A549 (cell line): ENCODE results near the gene SWSAP1. TPM values are rescaled to one million over a fixed set of nuclear protein-coding genes. Genes with fewer than 3 reads are reported as not detected.
A peak's percentile ranks its signal among the peaks of the same experiment; 100 is the strongest.
"Not testable (repeated sequence)": the region's sequence is repeated elsewhere in the genome, so short reads cannot be mapped to it uniquely, and the experiment has no call there.

Experiments
- ATAC-seq, 2 experiments: fragments of 200-7000 bp in 1 of 2; fragments of >200 bp in 1 of 2; cut with Nextera tagmentation in 1 of 2; cut with Tn5 transposase in 1 of 2; 3 replicates each; pipeline versions ENCODE4 v1.8.0 to v1.9.1; 2018 to 2020; ENCODE audit warnings: mild to moderate bottlenecking in 1 of 2, moderate library complexity in 1 of 2
- CTCF ChIA-PET: fragments of 300-600 bp; sonication (Branson Sonifier 250); formaldehyde crosslinking; extraction: SDS; loops from one replicate; lab custom pipeline; 2021; ENCODE audit warnings: antibody characterized with exemption, inconsistent platforms; lab: Yijun Ruan, JAX
- POLR2A ChIA-PET: fragments of 350-600 bp; formaldehyde crosslinking; extraction: SDS; loops from one replicate; lab custom pipeline; 2021; ENCODE audit warnings: antibody characterized with exemption, inconsistent platforms; lab: Yijun Ruan, JAX
- DNase-seq, 2 experiments: peaks; one replicate each; pipeline versions ENCODE4 v3.0.0 to v3.0.0-alpha.2; 2011 to 2016; ENCODE audit warnings: low read depth in 1 of 2, low spot score in 1 of 2
- FAIRE-seq: peaks from 2 replicates; lab custom pipeline; 2011; peaks lifted over from hg19 to GRCh38; lab: Jason Lieb, UNC
- H3K27ac ChIP-seq, 2 experiments: fragments of >200 bp; sonication (Bioruptor Twin); formaldehyde crosslinking; 3 replicates each; pipeline ENCODE4 v1.5.1; 2016 to 2017
- H3K4me1 ChIP-seq: fragments of >200 bp; sonication (Bioruptor Twin); formaldehyde crosslinking; 3 replicates; pipeline ENCODE4 v1.6.1; 2016
- H3K4me2 ChIP-seq: fragments of >200 bp; sonication (Bioruptor Twin); formaldehyde crosslinking; 3 replicates; pipeline ENCODE4 v1.6.1; 2016
- H3K4me3 ChIP-seq: fragments of >200 bp; sonication (Bioruptor Twin); formaldehyde crosslinking; 3 replicates; pipeline ENCODE4 v1.5.1; 2016
- H3K9me3 ChIP-seq: fragments of >200 bp; sonication (Bioruptor Twin); formaldehyde crosslinking; 3 replicates; pipeline ENCODE4 v1.6.1; 2016
- CBX2 ChIP-seq: fragments of 200-600 bp; sonication (generic); IDR thresholded peaks from 2 replicates; pipeline ENCODE4 v1.6.1; 2016; ENCODE audit warnings: low read depth, mild to moderate bottlenecking, borderline replicate concordance
- CEBPB ChIP-seq, 2 experiments: fragments of >200 bp in 1 of 2; sonication (Bioruptor Twin) in 1 of 2; formaldehyde crosslinking in 1 of 2; IDR thresholded peaks; 2 replicates each; pipeline ENCODE4 v1.6.1; 2012 to 2016
- CHD2 ChIP-seq: fragments of 150-350 bp; IDR thresholded peaks from 2 replicates; pipeline ENCODE4 v1.6.1; 2014; ENCODE audit warnings: low read length; ENCODE audit not compliant: partially characterized antibody
- HDAC2 ChIP-seq: fragments of 200-600 bp; sonication (generic); IDR thresholded peaks from 2 replicates; pipeline ENCODE4 v1.6.1; 2016
- JUNB ChIP-seq: fragments of >200 bp; sonication (Bioruptor Twin); formaldehyde crosslinking; IDR thresholded peaks from 2 replicates; pipeline ENCODE4 v1.6.1; 2016
- KDM1A ChIP-seq: fragments of 200-600 bp; sonication (generic); IDR thresholded peaks from 2 replicates; pipeline ENCODE4 v1.6.1; 2016; ENCODE audit warnings: low read depth, mild to moderate bottlenecking
- MAFK ChIP-seq: fragments of 450-650 bp; IDR thresholded peaks from 2 replicates; pipeline ENCODE4 v1.6.1; 2014; ENCODE audit not compliant: partially characterized antibody
- MAZ ChIP-seq: fragments of 150-350 bp; IDR thresholded peaks from 2 replicates; pipeline ENCODE4 v1.6.1; 2014; ENCODE audit warnings: antibody characterized with exemption, low read depth, low read length, borderline replicate concordance
- NFE2L2 ChIP-seq: fragments of 150-350 bp; conservative IDR thresholded peaks from 2 replicates; pipeline ENCODE4 v1.6.1; 2014; ENCODE audit warnings: low read length
- NR3C1 ChIP-seq: fragments of >200 bp; sonication (Bioruptor Twin); formaldehyde crosslinking; IDR thresholded peaks from 3 replicates; pipeline ENCODE4 v1.6.1; 2017
- PHF8 ChIP-seq: fragments of 200-600 bp; sonication (generic); IDR thresholded peaks from 2 replicates; pipeline ENCODE4 v1.6.1; 2016; ENCODE audit warnings: low read depth, mild to moderate bottlenecking, antibody characterized with exemption, moderate library complexity, borderline replicate concordance
- POLR2A ChIP-seq: IDR thresholded peaks from 2 replicates; pipeline ENCODE4 v1.6.1; 2012; ENCODE audit warnings: mild to moderate bottlenecking, low read length
- RNF2 ChIP-seq: fragments of 200-600 bp; sonication (generic); IDR thresholded peaks from 2 replicates; pipeline ENCODE4 v1.6.1; 2016; ENCODE audit warnings: low read depth, mild to moderate bottlenecking, antibody characterized with exemption, moderate library complexity, borderline replicate concordance
- SMC3 ChIP-seq: fragments of >200 bp; sonication (Bioruptor Twin); formaldehyde crosslinking; IDR thresholded peaks from 3 replicates; pipeline ENCODE4 v1.6.1; 2018; ENCODE audit warnings: inconsistent platforms
- TFCP2L1 ChIP-seq: fragments of 250-450 bp; sonication (Bioruptor Pico); IDR thresholded peaks from 2 replicates; pipeline ENCODE4 v1.5.0; 2021; ENCODE audit warnings: mild to moderate bottlenecking
- TP53 ChIP-seq: fragments of 250-450 bp; sonication (Bioruptor Pico); IDR thresholded peaks from 2 replicates; pipeline ENCODE4 v1.5.0; 2021; ENCODE audit warnings: mild to moderate bottlenecking, moderate library complexity
- ZFP36 ChIP-seq: fragments of 450-650 bp; IDR thresholded peaks from 2 replicates; pipeline ENCODE4 v1.6.1; 2014; ENCODE audit warnings: borderline replicate concordance; ENCODE audit not compliant: partially characterized antibody
- ZSCAN20 ChIP-seq: fragments of 250-450 bp; sonication (Bioruptor Pico); IDR thresholded peaks from 2 replicates; pipeline ENCODE4 v1.8.0; 2022; ENCODE audit warnings: mild to moderate bottlenecking, moderate library complexity
- WGBS: methylation state at CpG from one replicate; pipeline ENCODE4 v1.1.6; 2017; ENCODE audit errors: missing lambda C conversion rate; 5-methylcytosine and 5-hydroxymethylcytosine counted together
- polyA plus RNA-seq, 4 experiments: library from polyadenylated mRNA; depleted of rRNA in 3 of 4; stranded (reverse); fragments of >200 nt; fragmentation: RNase III in 1 of 4; extraction: RNeasy Plus Mini Kit Qiagen cat#74134 plus additional on column Dnase treatment in 1 of 4; gene quantifications; 2 replicates in 3 of 4; 3 replicates in 1 of 4; pipeline ENCODE4 v1.2.3, GENCODE V29; 2011 to 2017
- TF ChIP-seq, protein P1 (sequence below): IDR thresholded peaks from 2 replicates; pipeline ENCODE4 v1.6.1; 2012
- TF ChIP-seq, protein P2 (sequence below): IDR thresholded peaks from 2 replicates; pipeline ENCODE4 v1.6.1; 2012; ENCODE audit warnings: low read depth, borderline replicate concordance
- TF ChIP-seq, protein P3 (sequence below): fragments of 150-350 bp; IDR thresholded peaks from 2 replicates; pipeline ENCODE4 v1.6.1; 2014; ENCODE audit warnings: low read depth, mild to moderate bottlenecking, low read length
- TF ChIP-seq, protein P4 (sequence below): fragments of 450-650 bp; IDR thresholded peaks from 2 replicates; pipeline ENCODE4 v1.6.1; 2014; ENCODE audit warnings: antibody characterized with exemption
- TF ChIP-seq, protein P5 (sequence below): IDR thresholded peaks from 2 replicates; pipeline ENCODE4 v1.6.1; 2012

Gene SWSAP1
- polyA plus RNA-seq, 2 of the 4 experiments (the other 2 are of a cell fraction) = 1.3 to 1.5 TPM

DNA sequence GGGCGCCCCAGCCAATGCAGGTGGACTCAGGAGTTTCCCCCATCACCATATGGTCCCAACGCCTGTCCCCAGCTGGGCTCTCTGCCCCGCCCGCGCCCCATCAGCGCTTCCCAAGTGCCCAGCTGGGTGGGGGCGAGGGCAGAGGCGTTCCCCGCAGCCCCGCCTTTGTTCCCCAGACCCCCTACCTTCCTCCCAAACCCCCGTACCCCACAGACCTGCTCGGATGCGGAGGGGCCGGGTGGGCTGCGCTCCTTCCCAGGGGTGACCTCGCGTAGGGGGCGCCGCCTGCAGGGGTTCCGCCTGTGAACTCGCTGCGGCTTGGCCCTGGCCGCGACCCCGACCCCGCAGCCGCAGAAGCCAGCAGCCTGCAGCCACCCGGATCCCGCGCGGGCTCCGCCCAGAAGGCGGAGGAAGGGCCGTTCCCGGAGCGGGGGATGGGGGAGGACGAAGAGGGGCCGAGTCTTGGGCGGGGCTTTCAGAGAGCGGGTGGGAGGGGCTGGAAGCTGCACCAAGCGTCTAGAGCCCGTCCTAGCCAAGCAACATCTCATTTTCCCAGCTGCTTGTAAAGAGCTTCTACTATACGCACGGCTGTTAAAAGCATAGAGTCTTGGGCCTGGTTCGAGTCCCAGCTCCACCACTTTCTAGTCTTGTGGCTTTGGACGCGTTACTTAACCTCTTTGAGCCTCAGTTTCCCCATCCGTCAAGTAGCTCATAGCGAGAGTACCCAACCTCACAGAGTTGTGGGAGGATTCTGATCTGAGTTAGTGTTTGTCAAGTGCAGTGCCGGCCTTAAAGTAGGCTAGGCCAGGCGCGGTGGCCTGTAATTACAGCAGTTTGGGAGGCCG lies 35.0 kb upstream of the SWSAP1 start, which contains the start of gene RAB3D:
TSS of gene RAB3D (minus strand) at position 404 of the 845 bp plus-strand sequence. CDS start 2,258 bp downstream, outside the sequence.
- POLR2A ChIA-PET = interaction anchor here (1.0 to 2.4 kb wide), 6 partner anchors 16 to 143 kb away, joined by 3 to 13 read pairs (median 6); partner anchors contain the start of gene SWSAP1
- H3K4me3 ChIP-seq = peak within 1 kb of the TSS; percentile 89
- H3K27ac ChIP-seq = peak within 1 kb of the TSS; percentile 91 to 95
- DNase-seq = peak; percentile 85
- ATAC-seq = peak; percentile 87 to 95
- 20% methylated on average over 12 of the region's 53 CpGs for WGBS
- peak within 1 kb of the TSS; percentile 85 for H3K4me2 ChIP-seq
- H3K4me1 ChIP-seq = peaks cover 25% of the 10 kb centered on the region
- no peaks in the 10 kb centered on the region for H3K9me3 ChIP-seq
- no peak for FAIRE-seq
- TF ChIP-seq MAZ = no peak
- TF ChIP-seq POLR2A = peak; percentile 43; the same call in 1 of the 2 replicates
- no peak for TF ChIP-seq CBX2
- TF ChIP-seq HDAC2 = no peak
- TF ChIP-seq PHF8 = 0 out of 2 replicates have a peak, but pooled peaks have one; percentile 12
- TF ChIP-seq ZFP36 = no peak
- TF ChIP-seq, protein P1, sequence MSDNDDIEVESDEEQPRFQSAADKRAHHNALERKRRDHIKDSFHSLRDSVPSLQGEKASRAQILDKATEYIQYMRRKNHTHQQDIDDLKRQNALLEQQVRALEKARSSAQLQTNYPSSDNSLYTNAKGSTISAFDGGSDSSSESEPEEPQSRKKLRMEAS = no peak
- TF ChIP-seq JUNB = no peak
- TF ChIP-seq MAFK = no peak
- TF ChIP-seq, protein P2, sequence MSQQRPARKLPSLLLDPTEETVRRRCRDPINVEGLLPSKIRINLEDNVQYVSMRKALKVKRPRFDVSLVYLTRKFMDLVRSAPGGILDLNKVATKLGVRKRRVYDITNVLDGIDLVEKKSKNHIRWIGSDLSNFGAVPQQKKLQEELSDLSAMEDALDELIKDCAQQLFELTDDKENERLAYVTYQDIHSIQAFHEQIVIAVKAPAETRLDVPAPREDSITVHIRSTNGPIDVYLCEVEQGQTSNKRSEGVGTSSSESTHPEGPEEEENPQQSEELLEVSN = no peak
- TF ChIP-seq NR3C1 = no peak
- TF ChIP-seq KDM1A = no peak
- TF ChIP-seq ZSCAN20 (CRISPR knock-in tag) = no peak
- TF ChIP-seq, all 56 proteins: peak for 2
- CTCF ChIA-PET = interaction anchor here (0.7 to 5.0 kb wide), 5 partner anchors 10 to 48 kb away, joined by 3 to 31 read pairs (median 4); no protein-coding TSS in a partner anchor

DNA sequence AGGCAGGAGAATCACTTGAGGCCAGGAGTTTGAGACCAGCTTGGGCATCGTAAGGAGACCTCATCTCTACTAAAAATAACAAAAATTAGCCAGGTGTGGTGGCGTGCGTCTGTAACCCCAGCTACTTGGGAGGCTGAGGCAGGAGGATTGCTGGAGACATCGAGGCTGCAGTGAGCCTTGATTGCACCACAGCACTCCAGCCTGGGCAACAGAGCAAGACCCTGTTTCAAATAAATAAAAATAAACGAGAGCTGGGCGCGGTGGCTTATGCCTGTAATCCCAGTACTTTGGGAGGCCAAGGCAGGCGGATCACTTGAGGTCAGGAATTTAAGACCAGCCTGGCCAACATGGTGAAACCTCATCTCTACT lies 34.4 kb upstream of the SWSAP1 start:
- not testable (repeated sequence) for H3K9me3 ChIP-seq, ATAC-seq, FAIRE-seq, DNase-seq
- Histone ChIP-seq H3K4me3 (peak overlapping the region; percentile 89; the same call in 2 of the 3 replicates), H3K4me2 (peak overlapping the region; percentile 85), H3K27ac (peak overlapping the region; percentile 91 to 95; a peak in 5 of 6 replicates), H3K4me1 (peaks cover 31% of the 10 kb centered on the region)
- ChIA-PET POLR2A (interaction anchor here (1.0 to 2.4 kb wide), 6 partner anchors 16 to 142 kb away, joined by 3 to 13 read pairs (median 6); partner anchors contain the start of gene SWSAP1), CTCF (interaction anchor here (0.7 to 5.0 kb wide), 5 partner anchors 9 to 49 kb away, joined by 3 to 31 read pairs (median 4); no protein-coding TSS in a partner anchor)
- WGBS = 90% methylated on average over 8 of the region's 8 CpGs

DNA sequence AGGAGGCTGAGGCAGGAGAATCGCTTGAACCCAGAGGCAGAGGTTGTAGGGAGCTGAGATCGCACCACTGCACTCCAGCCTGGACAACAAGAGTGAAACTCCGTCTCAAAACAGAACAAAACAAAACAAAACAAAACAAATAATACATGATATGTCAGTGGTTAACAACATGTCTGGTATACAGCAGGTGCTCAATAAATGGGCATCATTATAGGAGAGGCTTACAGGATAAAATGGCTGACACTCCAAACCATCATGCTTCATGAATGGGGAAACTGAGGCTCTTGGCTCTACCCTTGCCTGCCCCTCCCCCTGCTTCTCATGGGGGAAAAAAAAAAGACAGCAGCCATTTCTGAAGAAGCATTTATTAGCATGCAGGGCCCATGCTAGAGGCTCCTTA lies 32.0 kb upstream of the SWSAP1 start:
- ATAC-seq (no peak), FAIRE-seq (no peak), DNase-seq (no peak)
- no peak overlapping the region for H3K4me2 ChIP-seq
- ChIA-PET CTCF (interaction anchor here (3.0 to 3.2 kb wide), 2 partner anchors 40 to 49 kb away, joined by 13 to 18 read pairs; no protein-coding TSS in a partner anchor), POLR2A (interaction anchor here (2.7 kb wide), 1 partner anchor 32 kb away, joined by 15 read pairs; the partner anchor contains the start of gene SWSAP1)
- WGBS = 95% methylated on average over 3 of the region's 3 CpGs
- H3K27ac ChIP-seq = peak overlapping the region in 1 of 2 experiments; percentile 98; a peak in 2 of 6 replicates
- TF ChIP-seq ZFP36 (no peak), CEBPB (IDR thresholded peaks at IDR 0.05) (no peak), CHD2 (no peak), TP53 (CRISPR knock-in tag) (no peak), NFE2L2 (no peak), RNF2 (no peak), SMC3 (no peak), PHF8 (no peak), KDM1A (no peak), HDAC2 (no peak), MAZ (no peak), TFCP2L1 (CRISPR knock-in tag) (no peak)
- TF ChIP-seq, protein P3, sequence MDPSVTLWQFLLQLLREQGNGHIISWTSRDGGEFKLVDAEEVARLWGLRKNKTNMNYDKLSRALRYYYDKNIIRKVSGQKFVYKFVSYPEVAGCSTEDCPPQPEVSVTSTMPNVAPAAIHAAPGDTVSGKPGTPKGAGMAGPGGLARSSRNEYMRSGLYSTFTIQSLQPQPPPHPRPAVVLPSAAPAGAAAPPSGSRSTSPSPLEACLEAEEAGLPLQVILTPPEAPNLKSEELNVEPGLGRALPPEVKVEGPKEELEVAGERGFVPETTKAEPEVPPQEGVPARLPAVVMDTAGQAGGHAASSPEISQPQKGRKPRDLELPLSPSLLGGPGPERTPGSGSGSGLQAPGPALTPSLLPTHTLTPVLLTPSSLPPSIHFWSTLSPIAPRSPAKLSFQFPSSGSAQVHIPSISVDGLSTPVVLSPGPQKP = no peak
- TF ChIP-seq, protein P4, sequence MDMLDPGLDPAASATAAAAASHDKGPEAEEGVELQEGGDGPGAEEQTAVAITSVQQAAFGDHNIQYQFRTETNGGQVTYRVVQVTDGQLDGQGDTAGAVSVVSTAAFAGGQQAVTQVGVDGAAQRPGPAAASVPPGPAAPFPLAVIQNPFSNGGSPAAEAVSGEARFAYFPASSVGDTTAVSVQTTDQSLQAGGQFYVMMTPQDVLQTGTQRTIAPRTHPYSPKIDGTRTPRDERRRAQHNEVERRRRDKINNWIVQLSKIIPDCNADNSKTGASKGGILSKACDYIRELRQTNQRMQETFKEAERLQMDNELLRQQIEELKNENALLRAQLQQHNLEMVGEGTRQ = no peak
- TF ChIP-seq, protein P5, sequence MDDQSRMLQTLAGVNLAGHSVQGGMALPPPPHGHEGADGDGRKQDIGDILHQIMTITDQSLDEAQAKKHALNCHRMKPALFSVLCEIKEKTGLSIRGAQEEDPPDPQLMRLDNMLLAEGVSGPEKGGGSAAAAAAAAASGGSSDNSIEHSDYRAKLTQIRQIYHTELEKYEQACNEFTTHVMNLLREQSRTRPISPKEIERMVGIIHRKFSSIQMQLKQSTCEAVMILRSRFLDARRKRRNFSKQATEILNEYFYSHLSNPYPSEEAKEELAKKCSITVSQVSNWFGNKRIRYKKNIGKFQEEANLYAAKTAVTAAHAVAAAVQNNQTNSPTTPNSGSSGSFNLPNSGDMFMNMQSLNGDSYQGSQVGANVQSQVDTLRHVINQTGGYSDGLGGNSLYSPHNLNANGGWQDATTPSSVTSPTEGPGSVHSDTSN = no peak
- no peak overlapping the region for H3K4me3 ChIP-seq
- H3K9me3 ChIP-seq = no peaks in the 10 kb centered on the region
- peaks cover 40% of the 10 kb centered on the region for H3K4me1 ChIP-seq
